Measurements from ENCODE around the gene IQSEC3.

Gene IQSEC3

DNA sequence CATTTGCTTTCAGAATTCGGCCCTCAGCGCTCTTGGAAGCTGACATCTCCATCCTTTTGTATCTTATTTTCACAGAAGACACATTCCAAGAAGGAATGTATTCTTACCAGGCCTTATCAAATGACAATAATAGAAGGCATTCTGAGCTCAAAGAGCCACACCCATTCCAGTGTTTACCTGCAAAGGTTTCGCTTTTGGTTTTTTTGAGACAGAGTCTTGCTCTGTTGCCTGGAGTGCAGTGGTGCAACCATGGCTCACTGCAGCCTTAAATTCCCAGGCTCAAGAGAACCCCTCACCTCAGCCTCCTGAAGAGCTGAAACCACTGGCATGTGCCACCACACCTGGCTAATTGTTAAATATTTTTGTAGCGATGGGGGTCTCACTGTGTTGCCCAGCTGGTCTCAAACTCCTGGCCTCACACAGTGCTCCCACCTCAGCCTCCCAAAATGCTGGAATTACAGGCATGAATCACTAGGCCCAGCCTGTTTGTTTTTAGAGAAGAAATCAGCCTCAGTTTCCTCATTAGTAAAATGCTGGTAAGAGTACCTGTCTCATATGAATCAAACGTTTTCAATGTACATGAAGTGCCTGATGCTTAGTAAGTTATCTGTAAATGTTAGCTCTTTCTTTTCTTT, 78.2 kb downstream of the IQSEC3 start:
- DNase-seq: no peak

DNA sequence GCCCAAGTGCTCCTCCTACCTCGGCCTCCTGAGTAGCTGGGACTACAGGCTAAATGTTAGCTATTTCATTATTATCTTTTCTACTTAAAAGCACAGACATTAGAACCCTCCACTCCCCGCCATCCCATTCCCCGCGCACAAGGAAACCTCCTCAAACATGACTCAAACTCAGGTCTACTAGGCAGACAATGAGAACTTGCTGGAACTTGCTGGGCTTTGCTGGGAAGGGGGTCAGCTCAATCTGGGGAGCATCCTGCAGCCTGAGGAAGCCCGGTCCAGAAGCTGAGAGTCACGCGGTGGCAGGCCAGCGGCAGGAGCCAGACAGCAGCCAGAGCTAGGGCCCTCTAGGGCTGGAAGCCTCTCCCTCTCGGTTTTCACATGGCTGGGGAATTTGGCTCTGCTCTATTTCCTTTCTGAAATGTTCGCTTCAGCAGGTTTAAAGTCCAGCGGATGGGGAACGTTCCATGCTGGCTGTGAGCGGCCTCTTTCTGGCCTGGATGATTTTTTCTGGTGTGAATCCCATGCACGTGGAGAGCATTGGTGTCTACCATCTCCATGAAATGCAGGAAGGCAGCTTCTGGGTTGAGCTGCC, 78.9 kb downstream of the IQSEC3 start:
- DNase-seq: no peak

DNA sequence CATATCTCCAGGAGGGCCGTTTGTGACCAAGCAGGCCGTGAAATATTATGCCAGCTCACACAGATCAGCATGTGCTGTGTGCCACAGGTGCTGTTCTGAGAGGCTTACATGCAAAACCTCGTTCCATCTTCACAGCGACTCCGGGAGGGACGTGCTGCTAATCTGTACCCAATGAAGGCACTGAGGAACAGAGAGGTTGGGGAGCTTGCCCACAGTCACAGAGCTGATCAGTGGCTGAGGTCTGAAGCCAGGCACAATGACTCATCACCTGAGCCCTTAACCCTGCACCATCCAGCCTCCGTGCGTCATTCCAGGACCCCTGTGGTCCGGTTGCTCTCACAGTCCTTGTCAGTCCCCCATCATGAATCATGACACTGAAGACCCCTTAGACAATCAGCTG, 80.7 kb downstream of the IQSEC3 start:
- no peak for DNase-seq

DNA sequence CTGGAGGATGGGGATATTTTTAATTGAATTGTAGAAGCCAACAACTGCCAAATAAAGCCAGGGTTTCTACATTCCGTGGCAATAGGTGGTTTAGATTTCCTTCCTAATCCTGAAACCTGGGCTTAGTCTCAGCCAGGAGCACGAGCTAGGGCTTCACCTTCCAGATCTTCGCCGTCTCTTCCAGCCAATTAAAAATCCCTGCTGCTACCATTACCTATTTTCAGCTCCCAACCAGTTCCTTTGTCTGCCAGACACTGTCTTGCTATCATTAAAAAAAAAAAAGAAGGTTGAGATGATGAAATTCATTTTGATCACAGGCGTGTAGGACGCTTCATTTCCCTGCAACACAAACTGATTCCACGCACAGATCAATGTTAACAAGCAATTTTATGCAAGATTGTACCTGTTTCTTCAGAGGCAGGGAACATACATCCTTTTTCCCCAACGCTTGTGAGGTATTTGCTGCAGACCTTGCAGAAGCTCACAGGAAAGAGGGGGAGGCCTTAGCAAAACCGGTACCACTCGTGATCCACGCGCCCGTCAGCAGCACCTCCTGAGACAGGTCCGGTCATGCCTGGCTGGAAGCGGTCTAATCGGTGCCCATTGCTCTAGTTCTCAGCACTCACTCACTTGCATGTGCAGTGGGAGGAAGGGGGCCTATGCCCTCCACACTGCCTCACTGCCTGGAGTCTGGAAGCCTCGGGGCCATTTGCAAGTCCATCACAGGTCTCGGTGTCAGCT, 82.3 kb downstream of the IQSEC3 start:
- no peak for DNase-seq

DNA sequence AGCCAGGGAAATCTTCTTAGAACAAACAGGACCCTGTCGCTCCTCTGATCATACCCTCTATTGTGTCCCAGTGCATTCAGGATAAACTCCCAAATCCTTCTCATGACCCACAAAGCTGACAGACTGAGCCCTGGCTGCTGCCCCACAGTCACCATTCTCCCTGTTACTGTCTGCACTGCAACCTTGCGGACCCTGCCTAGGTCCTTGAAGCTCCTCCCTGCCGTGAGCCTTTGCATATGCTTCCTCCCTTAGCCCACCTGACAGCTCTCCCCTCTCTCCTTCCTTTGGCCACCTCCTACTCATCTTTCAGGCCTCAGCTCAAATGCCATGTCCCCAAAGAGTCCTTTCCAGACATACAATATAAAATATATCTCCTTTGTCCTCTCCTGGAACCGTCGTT, 85.0 kb downstream of the IQSEC3 start:
- no peak for DNase-seq

DNA sequence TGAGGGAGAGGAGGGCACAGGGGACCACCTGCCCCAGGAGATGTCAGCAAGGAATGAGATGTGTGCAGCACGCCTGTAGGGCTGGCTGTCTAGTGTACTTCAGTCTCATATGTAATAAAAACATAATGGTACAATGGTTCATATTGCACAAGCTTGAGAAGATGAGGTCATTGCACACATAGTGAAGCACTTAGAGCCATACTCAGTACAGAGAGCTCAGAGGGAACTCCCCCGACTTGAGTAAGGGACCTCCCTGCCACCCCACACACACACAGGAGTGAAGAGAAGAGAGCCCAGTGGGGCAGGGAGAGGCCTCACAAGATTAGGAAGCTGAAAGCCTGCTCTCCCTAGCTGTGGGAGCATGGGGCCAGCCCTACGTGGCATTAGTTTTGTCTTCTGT, 85.9 kb downstream of the IQSEC3 start:
- no peak for DNase-seq

DNA sequence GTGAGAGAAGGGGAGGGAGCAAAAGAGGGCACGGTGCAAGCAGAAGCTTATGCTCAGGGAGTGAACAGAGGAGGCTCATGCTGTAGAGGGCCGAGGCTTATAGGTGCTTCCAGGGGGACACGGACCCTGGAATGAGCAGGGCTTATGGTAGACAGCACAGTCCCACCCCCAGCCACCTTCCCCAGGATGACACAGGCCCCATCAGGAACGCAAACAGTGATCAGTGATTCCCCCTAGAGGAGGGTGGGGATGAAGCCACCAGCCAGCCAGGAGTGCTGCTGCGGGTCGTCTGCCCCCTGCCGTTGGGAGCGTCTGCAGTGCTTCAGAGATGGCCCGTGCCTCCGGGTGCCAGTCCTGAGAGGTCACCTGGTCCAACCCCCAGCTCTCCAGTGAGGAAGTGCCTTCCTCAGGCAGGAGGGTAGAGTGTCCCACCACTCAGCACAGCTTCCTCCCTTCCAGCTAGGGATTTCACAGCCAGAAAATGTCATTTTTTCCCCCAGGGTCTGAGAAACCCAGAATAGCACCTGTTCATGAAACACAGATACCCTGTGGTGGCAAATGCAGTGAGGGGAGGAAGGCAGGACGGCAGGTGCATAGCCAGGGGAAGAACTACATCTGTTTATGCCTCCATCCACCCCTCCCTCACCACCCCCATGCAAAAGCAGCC, 86.6 kb downstream of the IQSEC3 start:
- peak; percentile 55 for DNase-seq

DNA sequence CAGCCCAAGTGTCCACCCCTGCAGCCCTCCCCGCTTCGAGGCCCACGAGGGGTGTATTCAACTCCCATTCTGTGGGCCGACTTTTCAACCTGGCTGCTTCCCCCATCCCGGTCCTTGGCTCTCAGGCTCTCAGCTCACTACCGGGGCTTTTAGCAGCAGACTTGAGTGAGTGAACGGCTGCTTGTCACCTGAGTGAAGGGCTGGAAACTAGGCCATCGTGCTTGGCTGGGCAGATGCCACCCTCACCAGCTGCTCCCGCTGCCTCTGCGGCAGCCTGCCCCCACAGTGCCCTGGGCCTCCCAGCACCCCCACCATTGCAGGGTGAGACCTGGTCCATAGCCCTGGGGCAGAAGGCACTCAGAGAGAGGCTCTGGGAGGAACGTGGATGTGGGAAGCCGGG, 87.5 kb downstream of the IQSEC3 start:
- DNase-seq: no peak

DNA sequence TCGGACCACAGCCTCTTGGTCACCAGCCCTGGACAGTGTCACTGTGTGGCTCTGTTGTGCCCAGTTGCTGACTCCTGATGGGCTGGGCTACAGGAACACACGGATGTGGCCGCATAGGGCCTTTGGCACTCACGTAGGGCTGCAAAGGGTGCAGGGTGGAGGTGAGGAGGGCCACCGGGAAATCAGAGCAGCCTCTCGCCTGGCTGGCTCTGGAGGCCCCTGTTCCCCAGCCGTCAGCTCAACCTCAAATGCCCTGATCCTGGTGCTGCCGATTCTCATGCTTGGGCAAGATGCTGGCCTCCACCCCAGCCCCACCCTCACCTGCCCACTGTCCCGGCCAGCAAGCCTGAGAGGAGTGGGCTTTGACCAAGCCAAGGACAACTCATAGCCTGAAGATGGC, 88.4 kb downstream of the IQSEC3 start:
- DNase-seq: no peak

DNA sequence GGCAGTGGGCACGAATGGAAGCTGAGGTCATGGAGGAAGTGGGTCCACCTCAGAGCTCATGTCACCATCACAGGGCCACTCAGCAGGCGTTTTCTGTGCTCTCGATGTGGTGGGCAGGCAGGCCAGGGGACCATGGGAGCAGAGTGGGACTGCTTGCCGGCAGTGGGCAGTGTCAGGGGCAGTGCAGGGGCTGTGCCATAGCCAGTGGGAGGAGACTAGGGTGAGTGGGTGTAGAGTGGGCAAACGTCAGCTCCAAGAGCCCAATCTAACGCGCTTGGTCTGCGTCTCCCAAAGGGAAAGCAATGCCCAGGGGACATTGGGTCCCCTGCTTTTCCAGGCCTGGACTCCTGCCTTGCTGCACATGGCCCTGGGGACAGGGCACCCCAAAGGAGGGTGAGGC, 89.1 kb downstream of the IQSEC3 start:
- no peak for DNase-seq

DNA sequence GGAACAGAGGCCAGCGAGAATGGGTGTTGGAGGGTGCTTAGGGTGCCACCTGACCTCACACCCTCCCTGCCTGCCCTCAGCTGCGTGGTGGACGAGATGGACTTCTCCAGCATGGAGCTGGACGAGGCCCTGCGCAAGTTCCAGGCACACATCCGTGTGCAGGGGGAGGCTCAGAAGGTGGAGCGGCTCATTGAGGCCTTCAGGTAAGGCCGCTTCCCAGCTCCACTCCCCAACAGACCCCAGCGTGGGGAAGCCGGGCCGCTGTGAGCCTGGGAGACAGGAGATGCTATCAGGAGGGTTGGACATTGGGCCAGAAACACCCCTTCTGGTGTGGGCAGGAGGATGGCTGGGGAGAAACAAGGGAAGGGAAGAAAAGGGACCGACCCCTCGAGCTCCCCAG, 90.4 kb downstream of the IQSEC3 start:
- no peak for DNase-seq

DNA sequence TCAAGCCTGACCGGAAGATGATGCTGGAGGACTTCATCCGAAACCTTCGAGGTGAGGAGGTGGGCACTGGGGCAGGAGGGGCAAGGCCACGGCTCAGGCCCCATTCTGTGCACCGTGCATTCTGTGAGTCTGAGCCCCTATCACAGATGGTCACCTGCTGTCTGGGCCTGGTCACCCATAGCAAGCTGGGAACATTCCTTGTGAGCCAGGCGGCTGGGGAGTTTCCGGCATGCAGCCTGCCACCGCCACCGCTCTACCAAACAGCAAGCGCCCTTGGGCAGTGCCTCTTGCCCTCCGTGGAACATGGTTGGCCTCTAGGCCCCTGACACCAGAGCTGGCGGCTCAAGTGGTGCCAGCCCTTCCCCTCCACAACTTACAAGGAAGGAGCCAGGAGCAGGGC, 91.1 kb downstream of the IQSEC3 start:
- DNase-seq: no peak

DNA sequence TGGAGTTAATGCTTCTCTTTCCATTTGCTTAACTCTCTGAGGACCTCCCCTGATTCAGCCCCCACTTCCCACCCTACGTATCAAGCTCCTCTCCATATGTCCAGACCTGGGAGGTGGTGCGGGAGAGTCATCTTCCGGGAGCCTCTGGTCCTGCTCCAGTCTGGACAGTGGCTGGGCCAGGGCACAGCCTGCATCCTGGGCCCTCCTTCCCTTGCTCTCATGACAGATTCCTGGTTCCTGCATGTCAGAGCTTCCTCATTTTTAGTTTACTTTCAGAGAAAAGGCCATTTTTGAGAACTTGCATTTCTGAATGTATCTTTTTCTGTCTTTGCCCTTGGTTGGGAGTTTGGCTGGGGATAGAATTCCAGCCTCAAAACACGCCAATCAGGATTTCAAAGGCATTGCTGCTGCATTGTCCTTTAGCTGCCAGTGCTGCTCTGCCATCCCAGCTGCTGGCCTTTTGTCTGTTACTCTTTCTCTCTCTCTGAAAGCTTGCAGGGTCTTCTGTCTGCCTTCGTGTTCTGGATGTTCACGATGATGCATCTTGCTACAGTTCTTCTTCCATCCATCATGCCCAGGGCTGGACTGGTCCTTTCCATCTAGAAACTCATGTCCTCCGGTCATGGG, 92.7 kb downstream of the IQSEC3 start:
- DNase-seq: no peak

DNA sequence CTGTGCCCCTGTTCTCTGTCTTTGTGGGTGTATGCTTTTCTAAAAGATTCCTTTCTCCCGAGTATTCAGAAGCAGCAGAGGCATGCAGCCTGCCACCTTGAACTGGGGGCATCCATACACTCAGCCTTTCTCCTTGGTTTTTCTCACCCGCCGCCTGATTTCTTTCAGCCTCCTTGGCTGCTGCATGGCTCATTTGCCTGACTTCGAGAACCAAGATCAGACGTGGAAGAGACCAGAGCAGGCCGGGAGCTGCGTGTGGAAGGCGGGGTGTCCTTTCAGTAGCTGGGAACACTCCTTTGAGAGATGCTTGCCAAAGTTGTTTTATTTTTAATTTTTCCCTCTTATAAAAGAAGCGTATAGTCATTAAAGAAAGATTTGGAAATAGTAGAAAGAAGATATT, 94.3 kb downstream of the IQSEC3 start:
- no peak for DNase-seq

DNA sequence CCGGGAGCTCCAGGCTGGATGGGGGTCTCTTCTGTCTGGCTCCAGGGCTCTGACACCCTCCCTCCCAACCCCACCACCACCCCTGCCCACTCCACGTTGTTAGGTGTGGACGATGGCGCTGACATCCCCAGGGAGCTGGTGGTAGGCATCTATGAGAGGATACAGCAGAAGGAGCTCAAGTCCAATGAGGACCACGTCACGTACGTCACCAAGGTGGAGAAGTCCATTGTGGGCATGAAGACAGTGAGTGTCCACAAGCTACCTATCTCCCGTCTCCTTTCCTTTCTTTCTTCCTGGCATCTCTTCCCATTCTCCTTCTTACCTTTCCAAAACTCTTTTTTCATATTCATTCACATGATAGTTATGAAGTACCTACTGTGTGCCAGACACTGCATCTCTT, 95.3 kb downstream of the IQSEC3 start:
- no peak for DNase-seq

DNA sequence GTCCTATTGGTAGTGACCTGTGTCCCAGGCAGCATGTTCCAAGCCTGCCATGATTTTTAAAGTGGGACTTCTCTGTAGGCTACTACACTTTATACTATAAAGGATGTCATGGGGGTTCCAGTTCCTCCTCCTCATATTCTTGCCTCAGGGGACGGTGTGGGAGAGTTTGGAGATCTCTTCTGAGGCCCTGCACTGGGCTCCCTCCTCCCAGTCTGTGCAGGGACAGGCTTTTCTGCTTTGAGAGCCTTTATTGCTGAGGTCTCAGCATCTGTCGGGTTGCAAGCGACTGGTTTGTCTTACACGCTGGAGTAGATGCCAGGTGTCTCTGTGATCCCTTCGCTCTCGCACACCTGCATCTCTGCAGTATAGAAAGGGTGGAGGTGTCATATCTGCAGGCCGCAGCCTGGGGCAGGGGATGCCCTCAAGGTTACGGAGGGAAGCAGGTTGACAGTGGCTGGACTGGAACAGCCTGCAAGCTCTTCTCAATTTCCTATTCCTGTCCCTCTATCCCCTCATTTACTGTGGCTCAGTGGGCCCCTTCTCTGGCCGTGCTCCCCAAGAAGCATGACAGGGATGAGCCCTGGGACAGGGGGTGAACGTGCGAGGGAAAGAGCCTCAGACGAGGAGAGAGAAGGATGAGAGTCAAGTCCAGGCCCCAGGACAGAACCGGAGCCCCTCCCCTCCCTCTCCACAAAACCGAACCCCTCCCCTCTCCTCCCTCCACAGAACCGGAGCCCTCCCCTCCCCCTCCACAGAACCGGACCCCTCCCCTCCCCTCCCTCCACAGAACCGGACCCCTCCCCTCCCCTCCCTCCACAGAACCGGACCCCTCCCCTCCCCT, 96.1 kb downstream of the IQSEC3 start:
- DNase-seq: no peak

DNA sequence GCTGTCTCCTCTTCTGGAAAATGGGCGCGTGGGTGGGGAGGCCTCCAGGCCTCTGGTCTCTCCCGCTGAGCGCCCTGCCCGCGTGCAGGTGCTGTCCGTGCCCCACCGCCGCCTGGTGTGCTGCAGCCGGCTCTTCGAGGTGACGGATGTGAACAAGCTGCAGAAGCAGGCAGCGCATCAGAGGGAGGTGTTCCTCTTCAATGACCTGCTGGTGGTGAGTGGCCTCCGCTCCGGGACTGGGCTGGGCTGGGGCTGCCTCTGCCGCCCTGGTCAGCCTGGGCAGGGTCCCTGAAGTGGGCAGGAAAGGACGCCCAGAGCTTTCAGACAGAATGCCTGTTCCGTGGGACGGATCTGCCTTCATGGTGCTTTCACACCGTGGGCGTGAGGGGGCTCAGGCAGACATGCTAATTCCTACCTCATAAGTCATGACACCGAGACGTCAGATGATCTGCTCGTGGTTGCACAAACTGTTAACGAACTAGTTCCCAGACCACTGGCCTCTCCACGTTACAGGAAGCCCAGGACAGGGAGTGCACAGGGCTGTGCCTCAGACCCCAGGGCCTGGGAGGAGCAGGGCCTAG, 96.9 kb downstream of the IQSEC3 start:
- DNase-seq: no peak

DNA sequence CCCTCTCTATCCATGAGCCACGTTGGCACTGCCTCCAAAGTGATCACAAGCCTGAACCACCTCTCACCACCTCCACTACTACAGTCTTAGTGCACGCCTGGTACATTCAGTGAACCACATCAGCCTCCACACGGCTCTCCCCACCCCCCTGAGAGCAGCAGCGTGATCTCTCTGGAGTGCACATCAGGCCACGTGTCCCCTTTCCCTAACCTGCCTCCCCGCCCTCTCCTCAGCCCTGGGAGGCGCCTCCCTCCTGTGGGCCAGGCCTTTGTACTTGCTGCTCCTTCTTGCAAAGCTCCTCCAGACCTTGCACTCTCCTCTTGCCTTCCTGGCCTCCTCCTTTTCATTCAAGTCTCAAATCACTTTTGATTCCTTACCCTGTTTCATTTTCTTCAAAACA, 97.6 kb downstream of the IQSEC3 start:
- DNase-seq: no peak

DNA sequence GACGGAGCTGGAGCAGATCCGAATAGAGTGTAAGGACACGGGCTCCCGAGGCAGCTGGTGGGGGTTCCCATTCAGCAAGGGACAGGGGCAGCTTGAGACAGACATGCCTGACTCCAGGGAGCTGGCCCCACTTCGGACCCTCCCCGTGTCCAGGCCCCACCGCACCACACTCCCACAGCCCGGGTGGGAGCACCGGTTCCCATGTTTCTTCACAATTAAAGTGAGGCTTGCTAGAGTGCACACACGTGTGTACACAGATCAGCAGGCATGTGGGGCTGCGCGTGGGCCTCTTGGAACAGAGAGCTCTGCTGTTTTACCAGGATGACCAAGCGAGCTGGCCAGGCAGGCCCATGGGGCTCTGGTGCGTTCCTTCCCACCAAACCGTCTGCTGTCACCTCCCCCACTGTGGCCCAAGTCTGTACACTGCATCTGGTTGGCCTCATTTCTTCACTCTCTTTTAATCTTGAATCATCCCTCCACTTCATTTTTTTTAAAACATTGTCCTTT, 99.3 kb downstream of the IQSEC3 start:
- no peak for DNase-seq

DNA sequence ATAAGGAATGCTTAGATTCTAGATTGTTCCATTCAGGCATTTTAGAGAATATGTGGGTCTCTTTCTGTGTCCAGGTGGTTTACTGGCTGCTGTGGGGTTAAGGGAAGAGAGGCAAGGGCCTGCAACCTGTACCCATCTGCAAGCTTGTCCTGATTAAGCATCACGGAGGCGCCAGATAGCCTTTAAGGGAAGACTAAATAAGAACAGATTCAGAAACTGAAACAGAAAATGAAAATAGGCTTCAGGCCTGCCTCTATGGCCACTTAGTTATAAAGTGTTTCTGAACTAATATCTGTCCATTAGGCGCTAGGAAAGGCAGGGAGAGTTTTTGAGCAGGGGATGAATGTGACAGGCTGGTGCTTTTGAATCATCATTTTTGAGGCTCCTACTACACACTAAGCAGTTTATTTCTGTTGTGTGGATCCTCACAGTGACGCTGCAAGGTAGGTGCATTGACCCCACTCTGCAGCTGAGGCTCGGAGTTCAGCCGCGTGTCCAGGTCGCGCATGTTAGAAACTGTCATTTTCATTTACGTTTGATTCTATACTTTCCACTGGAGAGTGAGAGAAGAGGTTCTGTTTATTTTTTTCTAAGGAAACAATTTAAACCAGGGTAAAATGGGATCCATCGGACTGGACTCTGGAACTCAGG, 100.0 kb downstream of the IQSEC3 start:
- no peak for DNase-seq

DNA sequence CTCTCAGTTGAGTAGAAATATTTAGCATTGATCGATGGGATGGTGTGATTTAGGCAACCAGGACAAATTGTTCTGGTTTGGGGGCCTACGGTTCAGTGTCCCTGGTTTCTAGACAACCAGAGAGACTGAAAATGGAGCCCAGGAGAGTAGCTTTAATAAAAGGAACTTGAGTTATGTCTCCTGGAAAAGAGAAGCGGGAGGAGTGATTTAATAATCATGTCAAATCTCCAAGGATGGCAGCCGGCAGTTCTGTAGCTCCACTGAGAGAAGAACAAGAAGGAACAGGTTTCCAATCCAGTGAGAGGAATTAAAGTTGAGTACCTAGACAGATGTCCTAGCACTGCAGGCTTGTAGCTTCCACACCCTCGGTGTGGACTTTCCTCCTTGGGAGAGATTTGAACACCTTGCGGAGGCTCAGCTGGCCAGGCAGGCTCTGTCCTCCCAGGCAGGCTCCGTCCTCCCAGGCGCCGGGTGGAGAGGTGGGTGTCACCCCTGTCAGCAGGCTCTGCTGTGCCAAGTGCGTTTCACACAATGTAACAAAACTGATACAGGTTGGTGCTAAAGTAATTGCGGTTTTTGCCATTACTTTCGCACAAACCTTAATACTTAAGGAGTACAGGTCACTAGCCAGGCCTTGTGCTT, 101.5 kb downstream of the IQSEC3 start:
- no peak for DNase-seq

All from stimulated activated CD4-positive, alpha-beta T cell treated with anti-CD3 and anti-CD28 coated beads, Interleukin-4, amount 100 ng/mL, for 1 hour (primary cell).